Smooth muscle cell of the coronary artery (primary cell): ENCODE results near the gene ZNF578. TPM values are rescaled to one million over a fixed set of nuclear protein-coding genes. Genes with fewer than 3 reads are reported as not detected.

Experiments used
- total RNA-seq: library from RNA; depleted of rRNA; stranded (reverse); fragments of >200 nt; gene quantifications from 2 replicates; pipeline ENCODE4 v1.2.3, GENCODE V29; 2014; ENCODE audit warnings: low replicate concordance

ZNF578 gene
- total RNA-seq = 1.4 and 4.4 TPM in 2 replicates

GRCh38 chr19:52453324-52454094 lies at the start of gene ZNF578:
ZNF578 (plus strand) TSS chr19:52453553; CDS start chr19:52501846, 48,293 bp downstream.

GRCh38 chr19:52428937-52429336 lies 24.4 kb upstream of the ZNF578 start, which contains the start of gene ZNF534:
ZNF534 (plus strand) TSS chr19:52429148; CDS start chr19:52431475, 2,327 bp downstream.

GRCh38 chr19:52527134-52527955 lies 74.0 kb downstream of the ZNF578 start, which contains the start of gene ZNF808:
ZNF808 (plus strand) TSS chr19:52527668; CDS start chr19:52543285, 15,617 bp downstream.

Other genes starting within 250 kb of the ZNF578 start
- gene ZNF766, start 184.0 kb upstream of the ZNF578 start, total RNA-seq = 14.7 and 21.5 TPM in 2 replicates
- 2.0 and 4.4 TPM in 2 replicates for gene ZNF480, start 156.4 kb upstream of the ZNF578 start, total RNA-seq
- gene ZNF610, start 117.3 kb upstream of the ZNF578 start, total RNA-seq = 4.3 and 4.6 TPM in 2 replicates
- 12.3 and 26.0 TPM in 2 replicates for gene ZNF880, start 83.6 kb upstream of the ZNF578 start, total RNA-seq
- gene ZNF528, start 55.7 kb upstream of the ZNF578 start, total RNA-seq = 12.3 and 15.9 TPM in 2 replicates
- gene ZNF534, start 24.4 kb upstream of the ZNF578 start, total RNA-seq = 0.08 TPM in 1 of 2 replicates, not detected in the other
- 8.8 and 11.9 TPM in 2 replicates for gene ZNF808, start 74.1 kb downstream of the ZNF578 start, total RNA-seq
- 9.5 and 11.8 TPM in 2 replicates for gene ZNF701, start 116.7 kb downstream of the ZNF578 start, total RNA-seq
- 37.7 and 46.9 TPM in 2 replicates for gene ZNF83, start 184.8 kb downstream of the ZNF578 start, total RNA-seq